ENCODE results near the gene ADIRF. TPM values are rescaled to one million over a fixed set of nuclear protein-coding genes. Genes with fewer than 3 reads are reported as not detected.

ADIRF gene
- total and polyA plus RNA-seq, 10 of the 15 experiments (the other 5 are each of a cell fraction or from before 2014, with no cell fraction given): 0.12 to 2.5 (median 0.70) TPM; not detected in 2

DNA sequence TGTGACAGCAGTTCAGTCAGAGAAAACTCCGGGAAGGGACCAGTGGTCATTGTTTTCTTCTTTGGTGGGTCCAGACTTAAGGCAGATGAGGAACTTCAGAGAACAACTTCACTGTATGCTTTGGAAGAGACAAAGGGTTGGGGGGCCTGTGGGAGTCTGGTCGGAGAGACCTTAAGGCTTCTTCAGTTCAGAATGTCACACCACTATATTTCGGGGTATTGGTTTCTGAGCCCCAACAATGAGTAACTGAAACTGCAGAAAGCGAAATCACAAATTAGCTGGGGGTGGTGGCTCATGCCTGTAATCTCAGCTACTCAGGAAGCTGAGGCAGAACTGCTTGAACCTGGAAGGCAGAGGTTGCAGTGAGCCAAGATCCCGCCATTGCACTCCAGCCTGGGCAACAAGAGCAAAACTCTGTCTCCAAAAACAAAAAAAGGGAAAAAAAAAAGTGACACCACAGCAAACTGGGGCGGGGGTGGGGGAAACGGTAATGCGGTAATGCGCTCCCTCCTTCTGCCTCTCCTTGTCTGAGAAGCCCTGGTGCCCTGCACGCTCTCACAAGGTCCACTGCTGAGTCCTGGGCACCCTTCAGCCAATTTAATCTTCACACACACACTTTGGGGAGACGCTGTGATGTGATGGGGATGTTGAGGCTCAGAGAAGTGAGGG is 2.2 kb upstream of the ADIRF start (continued):
- TF ChIP-seq BHLHE40 (IDR thresholded peaks at IDR 0.05; ENCODE audit: borderline replicate concordance in 1 of 2, low read depth in 2 of 2, low read length in 1 of 2): no peak; a peak in 1 of 4 replicates
- no peak for TF ChIP-seq CBX3 (IDR thresholded peaks at IDR 0.05; ENCODE audit: borderline replicate concordance, low read depth)
- no peak for TF ChIP-seq RELA (IDR thresholded peaks at IDR 0.05; ENCODE audit: borderline replicate concordance, partially characterized antibody)
- TF ChIP-seq SIX5 (IDR thresholded peaks at IDR 0.05; ENCODE audit: low read depth, low read length, severe bottlenecking): no peak
- TF ChIP-seq, protein P1, sequence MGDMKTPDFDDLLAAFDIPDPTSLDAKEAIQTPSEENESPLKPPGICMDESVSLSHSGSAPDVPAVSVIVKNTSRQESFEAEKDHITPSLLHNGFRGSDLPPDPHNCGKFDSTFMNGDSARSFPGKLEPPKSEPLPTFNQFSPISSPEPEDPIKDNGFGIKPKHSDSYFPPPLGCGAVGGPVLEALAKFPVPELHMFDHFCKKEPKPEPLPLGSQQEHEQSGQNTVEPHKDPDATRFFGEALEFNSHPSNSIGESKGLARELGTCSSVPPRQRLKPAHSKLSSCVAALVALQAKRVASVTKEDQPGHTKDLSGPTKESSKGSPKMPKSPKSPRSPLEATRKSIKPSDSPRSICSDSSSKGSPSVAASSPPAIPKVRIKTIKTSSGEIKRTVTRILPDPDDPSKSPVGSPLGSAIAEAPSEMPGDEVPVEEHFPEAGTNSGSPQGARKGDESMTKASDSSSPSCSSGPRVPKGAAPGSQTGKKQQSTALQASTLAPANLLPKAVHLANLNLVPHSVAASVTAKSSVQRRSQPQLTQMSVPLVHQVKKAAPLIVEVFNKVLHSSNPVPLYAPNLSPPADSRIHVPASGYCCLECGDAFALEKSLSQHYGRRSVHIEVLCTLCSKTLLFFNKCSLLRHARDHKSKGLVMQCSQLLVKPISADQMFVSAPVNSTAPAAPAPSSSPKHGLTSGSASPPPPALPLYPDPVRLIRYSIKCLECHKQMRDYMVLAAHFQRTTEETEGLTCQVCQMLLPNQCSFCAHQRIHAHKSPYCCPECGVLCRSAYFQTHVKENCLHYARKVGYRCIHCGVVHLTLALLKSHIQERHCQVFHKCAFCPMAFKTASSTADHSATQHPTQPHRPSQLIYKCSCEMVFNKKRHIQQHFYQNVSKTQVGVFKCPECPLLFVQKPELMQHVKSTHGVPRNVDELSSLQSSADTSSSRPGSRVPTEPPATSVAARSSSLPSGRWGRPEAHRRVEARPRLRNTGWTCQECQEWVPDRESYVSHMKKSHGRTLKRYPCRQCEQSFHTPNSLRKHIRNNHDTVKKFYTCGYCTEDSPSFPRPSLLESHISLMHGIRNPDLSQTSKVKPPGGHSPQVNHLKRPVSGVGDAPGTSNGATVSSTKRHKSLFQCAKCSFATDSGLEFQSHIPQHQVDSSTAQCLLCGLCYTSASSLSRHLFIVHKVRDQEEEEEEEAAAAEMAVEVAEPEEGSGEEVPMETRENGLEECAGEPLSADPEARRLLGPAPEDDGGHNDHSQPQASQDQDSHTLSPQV (IDR thresholded peaks at IDR 0.05): no peak
- no peak for TF ChIP-seq NR2C2 (IDR thresholded peaks at IDR 0.05; ENCODE audit: borderline replicate concordance, control insufficient read depth, insufficient read length, low read depth)
- no peak for TF ChIP-seq NFYA (IDR thresholded peaks at IDR 0.05; ENCODE audit: borderline replicate concordance, low read depth, low read length)
- no peak for TF ChIP-seq LARP7 (IDR thresholded peaks at IDR 0.05)
- TF ChIP-seq, protein P2, sequence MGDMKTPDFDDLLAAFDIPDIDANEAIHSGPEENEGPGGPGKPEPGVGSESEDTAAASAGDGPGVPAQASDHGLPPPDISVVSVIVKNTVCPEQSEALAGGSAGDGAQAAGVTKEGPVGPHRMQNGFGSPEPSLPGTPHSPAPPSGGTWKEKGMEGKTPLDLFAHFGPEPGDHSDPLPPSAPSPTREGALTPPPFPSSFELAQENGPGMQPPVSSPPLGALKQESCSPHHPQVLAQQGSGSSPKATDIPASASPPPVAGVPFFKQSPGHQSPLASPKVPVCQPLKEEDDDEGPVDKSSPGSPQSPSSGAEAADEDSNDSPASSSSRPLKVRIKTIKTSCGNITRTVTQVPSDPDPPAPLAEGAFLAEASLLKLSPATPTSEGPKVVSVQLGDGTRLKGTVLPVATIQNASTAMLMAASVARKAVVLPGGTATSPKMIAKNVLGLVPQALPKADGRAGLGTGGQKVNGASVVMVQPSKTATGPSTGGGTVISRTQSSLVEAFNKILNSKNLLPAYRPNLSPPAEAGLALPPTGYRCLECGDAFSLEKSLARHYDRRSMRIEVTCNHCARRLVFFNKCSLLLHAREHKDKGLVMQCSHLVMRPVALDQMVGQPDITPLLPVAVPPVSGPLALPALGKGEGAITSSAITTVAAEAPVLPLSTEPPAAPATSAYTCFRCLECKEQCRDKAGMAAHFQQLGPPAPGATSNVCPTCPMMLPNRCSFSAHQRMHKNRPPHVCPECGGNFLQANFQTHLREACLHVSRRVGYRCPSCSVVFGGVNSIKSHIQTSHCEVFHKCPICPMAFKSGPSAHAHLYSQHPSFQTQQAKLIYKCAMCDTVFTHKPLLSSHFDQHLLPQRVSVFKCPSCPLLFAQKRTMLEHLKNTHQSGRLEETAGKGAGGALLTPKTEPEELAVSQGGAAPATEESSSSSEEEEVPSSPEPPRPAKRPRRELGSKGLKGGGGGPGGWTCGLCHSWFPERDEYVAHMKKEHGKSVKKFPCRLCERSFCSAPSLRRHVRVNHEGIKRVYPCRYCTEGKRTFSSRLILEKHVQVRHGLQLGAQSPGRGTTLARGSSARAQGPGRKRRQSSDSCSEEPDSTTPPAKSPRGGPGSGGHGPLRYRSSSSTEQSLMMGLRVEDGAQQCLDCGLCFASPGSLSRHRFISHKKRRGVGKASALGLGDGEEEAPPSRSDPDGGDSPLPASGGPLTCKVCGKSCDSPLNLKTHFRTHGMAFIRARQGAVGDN (IDR thresholded peaks at IDR 0.05): no peak
- no peak for TF ChIP-seq ETV6 (conservative IDR thresholded peaks at IDR 0.05 in 1 of 2, IDR thresholded peaks at IDR 0.05 in 1 of 2; ENCODE audit: borderline replicate concordance in 1 of 2, low read depth in 1 of 2)
- no peak for TF ChIP-seq ESRRA (IDR thresholded peaks at IDR 0.05; ENCODE audit: low read length)
- TF ChIP-seq, protein P3, sequence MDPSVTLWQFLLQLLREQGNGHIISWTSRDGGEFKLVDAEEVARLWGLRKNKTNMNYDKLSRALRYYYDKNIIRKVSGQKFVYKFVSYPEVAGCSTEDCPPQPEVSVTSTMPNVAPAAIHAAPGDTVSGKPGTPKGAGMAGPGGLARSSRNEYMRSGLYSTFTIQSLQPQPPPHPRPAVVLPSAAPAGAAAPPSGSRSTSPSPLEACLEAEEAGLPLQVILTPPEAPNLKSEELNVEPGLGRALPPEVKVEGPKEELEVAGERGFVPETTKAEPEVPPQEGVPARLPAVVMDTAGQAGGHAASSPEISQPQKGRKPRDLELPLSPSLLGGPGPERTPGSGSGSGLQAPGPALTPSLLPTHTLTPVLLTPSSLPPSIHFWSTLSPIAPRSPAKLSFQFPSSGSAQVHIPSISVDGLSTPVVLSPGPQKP (IDR thresholded peaks at IDR 0.05; ENCODE audit: low read depth, low read length): no peak
- no peak for TF ChIP-seq RFX5 (IDR thresholded peaks at IDR 0.05; ENCODE audit: low read depth, low read length)
- TF ChIP-seq CBX5 (IDR thresholded peaks at IDR 0.05; ENCODE audit: low read depth): 0 out of 2 replicates have a peak, but pooled peaks have one; percentile 25

Measured in GM12878 (cell line).